Skeletal muscle tissue (tissue), 4 donors: ENCODE results near the gene MRPS34. TPM values are rescaled to one million over a fixed set of nuclear protein-coding genes. Genes with fewer than 3 reads are reported as not detected.
"Not testable (repeated sequence)": the region's sequence is repeated elsewhere in the genome, so short reads cannot be mapped to it uniquely, and the experiment has no call there.

Source experiments
- H3K27ac ChIP-seq: one replicate; pipeline ENCODE4 v1.7.0; 2013; ENCODE audit warnings: mild to moderate bottlenecking, low read depth, low read length, inconsistent platforms
- H3K27me3 ChIP-seq, 3 donors: one replicate each; pipeline ENCODE4 v1.7.0; 2013; ENCODE audit warnings: low read length in 3 of 3; ENCODE audit not compliant: control insufficient read depth in 3 of 3, insufficient read depth in 3 of 3
- H3K36me3 ChIP-seq, 3 donors: one replicate each; pipeline ENCODE4 v1.7.0; 2013; ENCODE audit warnings: low read length in 3 of 3; ENCODE audit not compliant: control insufficient read depth in 3 of 3, insufficient read depth in 3 of 3
- H3K4me1 ChIP-seq, 3 donors: one replicate each; pipeline ENCODE4 v1.7.0; 2013; ENCODE audit warnings: low read length in 3 of 3, mild to moderate bottlenecking in 3 of 3; ENCODE audit not compliant: control insufficient read depth in 3 of 3, insufficient read depth in 3 of 3
- H3K4me3 ChIP-seq, 3 donors: one replicate each; pipeline ENCODE4 v1.7.0; 2013; ENCODE audit warnings: low read length in 3 of 3
- H3K9ac ChIP-seq, 3 donors: one replicate each; pipeline ENCODE4 v1.7.0; 2013; ENCODE audit warnings: low read length in 3 of 3, mild to moderate bottlenecking in 3 of 3, moderate library complexity in 2 of 3, low read depth in 1 of 3
- H3K9me3 ChIP-seq, 3 donors: one replicate each; pipeline ENCODE4 v1.7.0; 2013; ENCODE audit warnings: low read length in 3 of 3; ENCODE audit not compliant: control insufficient read depth in 3 of 3
- total RNA-seq: library from RNA; depleted of rRNA; stranded (reverse); fragments of >200 nt; gene quantifications from one replicate; pipeline ENCODE4 v1.2.3, GENCODE V29; 2014
- donor health status: Osteomylitis.

The MRPS34 gene
- total RNA-seq, 1 donor from 2014 or later, result 17.7 TPM

GRCh38 chr16:1743376-1744337 is 29.3 kb downstream of the MRPS34 start:
- H3K9me3 ChIP-seq, result no peaks in the 10 kb centered on the region
- no peaks in the 10 kb centered on the region for H3K27me3 ChIP-seq
- H3K27ac ChIP-seq, result no peak overlapping the region
- no peak overlapping the region for H3K4me3 ChIP-seq
- H3K9ac ChIP-seq, result no peak overlapping the region
- H3K36me3 ChIP-seq, result peaks cover 39 to 54% (median 47%) of the 10 kb centered on the region in 3 donors
- H3K4me1 ChIP-seq, result no peaks in the 10 kb centered on the region

GRCh38 chr16:1741553-1742165 is 31.3 kb downstream of the MRPS34 start:
- Histone ChIP-seq H3K9me3 (no peaks in the 10 kb centered on the region), H3K9ac (no peak overlapping the region), H3K27ac (no peak overlapping the region), H3K36me3 (peaks cover 28 to 36% (median 31%) of the 10 kb centered on the region in 3 donors), H3K27me3 (no peaks in the 10 kb centered on the region), H3K4me1 (no peaks in the 10 kb centered on the region), H3K4me3 (no peak overlapping the region)

- Histone ChIP-seq H3K36me3 (peaks cover 28 to 36% (median 31%) of the 10 kb centered on the region in 3 donors), H3K27me3 (no peaks in the 10 kb centered on the region), H3K4me1 (no peaks in the 10 kb centered on the region), H3K4me3 (no peak overlapping the region), H3K27ac (no peak overlapping the region), H3K9me3 (no peaks in the 10 kb centered on the region), H3K9ac (no peak overlapping the region)
Measured at GRCh38 chr16:1740781-1741490, 32.0 kb downstream of the MRPS34 start.

- Histone ChIP-seq H3K36me3 (peaks cover 25 to 33% (median 28%) of the 10 kb centered on the region in 3 donors), H3K9ac (no peak overlapping the region), H3K9me3 (no peaks in the 10 kb centered on the region), H3K4me1 (no peaks in the 10 kb centered on the region), H3K4me3 (no peak overlapping the region), H3K27ac (no peak overlapping the region), H3K27me3 (no peaks in the 10 kb centered on the region)
Measured at GRCh38 chr16:1740234-1740633, 32.7 kb downstream of the MRPS34 start.

GRCh38 chr16:1734816-1735215 is 38.1 kb downstream of the MRPS34 start:
- Histone ChIP-seq H3K9me3 (no peaks in the 10 kb centered on the region), H3K4me3 (no peak overlapping the region), H3K27ac (no peak overlapping the region), H3K36me3 (peaks cover 28 to 37% (median 33%) of the 10 kb centered on the region in 3 donors), H3K4me1 (peaks cover 0 to 6% (median 0%) of the 10 kb centered on the region in 3 donors), H3K27me3 (no peaks in the 10 kb centered on the region), H3K9ac (no peak overlapping the region)

- H3K27me3 ChIP-seq, result no peaks in the 10 kb centered on the region
- no peaks in the 10 kb centered on the region for H3K9me3 ChIP-seq
- no peak overlapping the region for H3K9ac ChIP-seq
- H3K36me3 ChIP-seq, result peaks cover 30 to 39% (median 38%) of the 10 kb centered on the region in 3 donors
- no peak overlapping the region for H3K4me3 ChIP-seq
- peaks cover 0 to 6% (median 0%) of the 10 kb centered on the region in 3 donors for H3K4me1 ChIP-seq
- no peak overlapping the region for H3K27ac ChIP-seq
Measured at GRCh38 chr16:1734123-1734522, 38.8 kb downstream of the MRPS34 start.

- not testable (repeated sequence) for H3K4me1 ChIP-seq, H3K27ac ChIP-seq, H3K27me3 ChIP-seq, H3K9me3 ChIP-seq, H3K4me3 ChIP-seq, H3K9ac ChIP-seq
- H3K36me3 ChIP-seq, result peaks cover 37 to 51% (median 43%) of the 10 kb centered on the region in 3 donors
Measured at GRCh38 chr16:1732551-1732987, 40.4 kb downstream of the MRPS34 start.

GRCh38 chr16:1732071-1732470 is 40.9 kb downstream of the MRPS34 start:
- no peak overlapping the region for H3K27ac ChIP-seq
- no peak overlapping the region for H3K4me3 ChIP-seq
- H3K9ac ChIP-seq, result no peak overlapping the region
- H3K4me1 ChIP-seq, result peaks cover 0 to 6% (median 0%) of the 10 kb centered on the region in 3 donors
- H3K27me3 ChIP-seq, result no peaks in the 10 kb centered on the region
- peaks cover 42 to 54% (median 48%) of the 10 kb centered on the region in 3 donors for H3K36me3 ChIP-seq
- H3K9me3 ChIP-seq, result no peaks in the 10 kb centered on the region

- no peak overlapping the region for H3K4me3 ChIP-seq
- no peaks in the 10 kb centered on the region for H3K27me3 ChIP-seq
- no peak overlapping the region for H3K27ac ChIP-seq
- no peaks in the 10 kb centered on the region for H3K9me3 ChIP-seq
- H3K36me3 ChIP-seq, result peaks cover 46 to 59% (median 52%) of the 10 kb centered on the region in 3 donors
- peaks cover 0 to 6% (median 0%) of the 10 kb centered on the region in 3 donors for H3K4me1 ChIP-seq
- no peak overlapping the region for H3K9ac ChIP-seq
Measured at GRCh38 chr16:1731603-1732002, 41.3 kb downstream of the MRPS34 start.
